ENCODE measurements around the gene SZT2. TPM values are rescaled to one million over a fixed set of nuclear protein-coding genes. Genes with fewer than 3 reads are reported as not detected.

The SZT2 gene
- total and polyA plus RNA-seq, 2 of the 13 experiments (the other 11 are each of a cell fraction or from before 2014, with no cell fraction given) = 8.0 to 8.8 TPM

- Histone ChIP-seq H3K4me1 (ENCODE audit: insufficient read depth, low read length) (no peaks in the 10 kb centered on the region), H3K36me3 (replicated peaks in 1 of 2; ENCODE audit: control insufficient read depth in 1 of 2, insufficient read depth in 2 of 2, low read length in 2 of 2) (peaks cover 24 to 40% of the 10 kb centered on the region in 2 experiments; a peak in 4 of 5 replicates), H3K4me3 (replicated peaks in 1 of 3; ENCODE audit: insufficient read depth in 1 of 3, low read depth in 2 of 3, low read length in 3 of 3) (no peak overlapping the region), H4K20me1 (ENCODE audit: insufficient read depth, low read length) (no peaks in the 10 kb centered on the region), H3K27ac (ENCODE audit: extremely low read length, insufficient read depth, low read length) (no peak overlapping the region), H3K4me2 (ENCODE audit: low read depth, low read length) (no peak overlapping the region), H3K79me2 (ENCODE audit: insufficient read depth, low read length) (no peaks in the 10 kb centered on the region), H3K27me3 (ENCODE audit: control insufficient read depth in 1 of 2, insufficient read depth in 2 of 2, low read length in 2 of 2) (no peaks in the 10 kb centered on the region), H3K9me3 (ENCODE audit: low read length) (no peaks in the 10 kb centered on the region), H2AFZ (ENCODE audit: low read length) (no peak overlapping the region), H3K9ac (ENCODE audit: insufficient read depth, low read depth, low read length) (no peak overlapping the region)
- FAIRE-seq (no peak), ATAC-seq (no peak), DNase-seq (ENCODE audit: low spot score) (no peak)
- CTCF ChIA-PET (ENCODE audit: low intra/inter-chr PET ratio, low total read pairs) = no interaction called here
- no TSS peak for BruUV-seq (replicated peaks)
- in situ Hi-C loops (cut with HindIII; ENCODE audit: extremely low pct_ligation_motif_present, low pct_unique_long_range_greater_than_20kb) = no loop called here
- intact Hi-C loops (cut with micrococcal nuclease; ENCODE audit: unreplicated experiment) = no loop called here
- 96% methylated on average over 14 of the region's 19 CpGs for WGBS (ENCODE audit: low lambda C conversion rate)
- POLR2A ChIA-PET = no interaction called here
- no peak for TF ChIP-seq ATF5 (CRISPR knock-in tag; IDR thresholded peaks at IDR 0.05; ENCODE audit: low read depth)
- no peak for TF ChIP-seq E2F5 (CRISPR knock-in tag; conservative IDR thresholded peaks at IDR 0.05)
- TF ChIP-seq ZNF383 (CRISPR knock-in tag; IDR thresholded peaks at IDR 0.05; ENCODE audit: borderline replicate concordance) = no peak
- TF ChIP-seq SKIL (CRISPR knock-in tag; IDR thresholded peaks at IDR 0.05; ENCODE audit: borderline replicate concordance) = no peak
- TF ChIP-seq PLSCR1 (CRISPR knock-in tag; IDR thresholded peaks at IDR 0.05; ENCODE audit: borderline replicate concordance) = no peak
- no peak for TF ChIP-seq ZEB1 (IDR thresholded peaks at IDR 0.05; ENCODE audit: insufficient replicate concordance, low read depth)
- TF ChIP-seq ZNF235 (CRISPR knock-in tag; IDR thresholded peaks at IDR 0.05; ENCODE audit: borderline replicate concordance) = no peak
- TF ChIP-seq ZNF646 (CRISPR knock-in tag; IDR thresholded peaks at IDR 0.05) = no peak
- no peak for TF ChIP-seq E2F1 (CRISPR knock-in tag; IDR thresholded peaks at IDR 0.05)
Measured at GRCh38 chr1:43446881-43447835, 57.5 kb downstream of the SZT2 start.
